HepG2 (cell line): Measurements from ENCODE around the gene NCOA7. TPM values are rescaled to one million over a fixed set of nuclear protein-coding genes. Genes with fewer than 3 reads are reported as not detected.

ENCODE experiments used
- DRAP1 ChIP-seq: IDR thresholded peaks from 2 replicates; pipeline ENCODE4 v1.6.1; 2016; ENCODE audit warnings: missing genetic modification reagents, missing compliant biosample characterization
- FOSL1 ChIP-seq: sonication (generic); formaldehyde crosslinking; IDR thresholded peaks from 2 replicates; pipeline ENCODE4 v1.9.0; 2021; ENCODE audit warnings: missing genetic modification reagents, borderline replicate concordance
- HOXA9 ChIP-seq: sonication (generic); formaldehyde crosslinking; IDR thresholded peaks from 2 replicates; pipeline ENCODE4 v1.8.1; 2022; ENCODE audit warnings: missing genetic modification reagents, mild to moderate bottlenecking, moderate library complexity, borderline replicate concordance
- IRF2 ChIP-seq: IDR thresholded peaks from 2 replicates; pipeline ENCODE4 v1.6.1; 2018; ENCODE audit warnings: missing genetic modification reagents, missing compliant biosample characterization
- KAT8 ChIP-seq: IDR thresholded peaks from 2 replicates; pipeline ENCODE4 v1.6.1; 2016; ENCODE audit warnings: missing genetic modification reagents, missing compliant biosample characterization
- KDM1A ChIP-seq: IDR thresholded peaks from 2 replicates; pipeline ENCODE4 v1.6.1; 2016; ENCODE audit warnings: missing compliant biosample characterization
- KLF13 ChIP-seq: sonication (generic); formaldehyde crosslinking; IDR thresholded peaks from 2 replicates; pipeline ENCODE4 v1.4.0; 2020; ENCODE audit warnings: mild to moderate bottlenecking, missing genetic modification reagents
- LBX2 ChIP-seq: sonication (generic); formaldehyde crosslinking; IDR thresholded peaks from 2 replicates; pipeline ENCODE4 v1.5.0; 2020; ENCODE audit warnings: missing genetic modification reagents, mild to moderate bottlenecking, borderline replicate concordance
- MEF2D ChIP-seq: sonication (generic); formaldehyde crosslinking; IDR thresholded peaks from 2 replicates; pipeline ENCODE4 v1.5.1; 2020; ENCODE audit warnings: mild to moderate bottlenecking, missing genetic modification reagents
- MTF1 ChIP-seq: sonication (generic); formaldehyde crosslinking; IDR thresholded peaks from 2 replicates; pipeline ENCODE4 v1.5.0; 2020; ENCODE audit warnings: missing genetic modification reagents
- NFIB ChIP-seq: sonication (generic); formaldehyde crosslinking; IDR thresholded peaks from 2 replicates; pipeline ENCODE4 v1.9.0; 2021; ENCODE audit warnings: missing genetic modification reagents, mild to moderate bottlenecking, borderline replicate concordance
- NR2F1 ChIP-seq, 2 experiments: fragments of 450-650 bp in 1 of 2; formaldehyde crosslinking in 1 of 2; IDR thresholded peaks; 2 replicates each; pipeline versions ENCODE4 v1.5.0 to v1.6.1; 2016 to 2020; ENCODE audit warnings: mild to moderate bottlenecking in 1 of 2, missing compliant biosample characterization in 1 of 2, missing genetic modification reagents in 1 of 2, moderate library complexity in 1 of 2
- PTBP1 ChIP-seq: fragments of 200-400 bp; formaldehyde crosslinking; IDR thresholded peaks from 2 replicates; pipeline ENCODE4 v1.6.1; 2018; ENCODE audit warnings: low read length, low read depth; ENCODE audit not compliant: poor library complexity, severe bottlenecking
- SIN3B ChIP-seq: fragments of 150-350 bp; IDR thresholded peaks from 2 replicates; pipeline ENCODE4 v1.6.1; 2014; ENCODE audit warnings: low read length
- TBP ChIP-seq: sonication (generic); formaldehyde crosslinking; IDR thresholded peaks from 2 replicates; pipeline ENCODE4 v1.5.0; 2020; ENCODE audit warnings: missing genetic modification reagents
- ZBTB4 ChIP-seq: sonication (generic); formaldehyde crosslinking; IDR thresholded peaks from 2 replicates; pipeline ENCODE4 v1.4.0; 2020; ENCODE audit warnings: missing genetic modification reagents, mild to moderate bottlenecking, borderline replicate concordance
- ZFP36 ChIP-seq: fragments of 150-350 bp; IDR thresholded peaks from 2 replicates; pipeline ENCODE4 v1.6.1; 2018; ENCODE audit warnings: borderline replicate concordance, low read length, low read depth; ENCODE audit not compliant: partially characterized antibody
- ZNF101 ChIP-seq: sonication (generic); formaldehyde crosslinking; IDR thresholded peaks from 2 replicates; pipeline ENCODE4 v1.4.0; 2020; ENCODE audit warnings: mild to moderate bottlenecking, low read depth, missing genetic modification reagents, borderline replicate concordance
- ZNF234 ChIP-seq: sonication (generic); formaldehyde crosslinking; conservative IDR thresholded peaks from 2 replicates; pipeline ENCODE4 v1.5.1; 2020; ENCODE audit warnings: mild to moderate bottlenecking, missing genetic modification reagents
- ZNF256 ChIP-seq: sonication (generic); formaldehyde crosslinking; conservative IDR thresholded peaks from 2 replicates; pipeline ENCODE4 v1.4.0; 2020; ENCODE audit warnings: missing genetic modification reagents
- ZNF367 ChIP-seq: sonication (generic); formaldehyde crosslinking; IDR thresholded peaks from 2 replicates; pipeline ENCODE4 v1.4.0; 2020; ENCODE audit warnings: missing genetic modification reagents, borderline replicate concordance
- ZNF614 ChIP-seq: IDR thresholded peaks from 2 replicates; pipeline ENCODE4 v1.6.1; 2018; ENCODE audit warnings: missing biosample characterization, missing genetic modification reagents, inconsistent platforms, borderline replicate concordance
- ZNF629 ChIP-seq: sonication (generic); formaldehyde crosslinking; conservative IDR thresholded peaks from 2 replicates; pipeline ENCODE4 v1.5.0; 2020; ENCODE audit warnings: missing genetic modification reagents
- ZNF710 ChIP-seq: sonication (generic); formaldehyde crosslinking; IDR thresholded peaks from 2 replicates; pipeline ENCODE4 v1.5.0; 2020; ENCODE audit warnings: mild to moderate bottlenecking, missing genetic modification reagents, borderline replicate concordance
- ZNF879 ChIP-seq: sonication (generic); formaldehyde crosslinking; IDR thresholded peaks from 2 replicates; pipeline ENCODE4 v1.8.1; 2023; ENCODE audit warnings: missing genetic modification reagents
- polyA plus RNA-seq, 8 experiments: library from polyadenylated mRNA; depleted of rRNA in 3 of 8; stranded (reverse) in 7 of 8; unstranded in 1 of 8; fragments of >200 nt; fragmentation: Illumina TruSeq in 4 of 8; extraction: Trizol in 4 of 8; gene quantifications; 2 replicates each; pipeline versions ENCODE4 v1.2.1 to v1.2.3, GENCODE V29; 2011 to 2016; ENCODE audit warnings: low read depth in 4 of 8, missing spikeins in 1 of 8, mixed read lengths in 1 of 8; ENCODE audit not compliant: insufficient read depth in 1 of 8
- total RNA-seq, 5 experiments: library from RNA; depleted of rRNA; stranded (reverse); fragments of >200 nt; fragmentation: Illumina TruSeq; extraction: Trizol; gene quantifications; 2 replicates each; pipeline ENCODE4 v1.2.3, GENCODE V29; 2016; ENCODE audit warnings: low read depth in 1 of 5

The NCOA7 gene
- total and polyA plus RNA-seq, 2 of the 13 experiments (the other 11 are each of a cell fraction or from before 2014, with no cell fraction given): 13.6 to 20.8 TPM

- TF ChIP-seq ZNF629 (CRISPR knock-in tag) (0 out of 2 replicates have a peak, but pooled peaks have one; percentile 5), KDM1A (0 out of 2 replicates have a peak, but pooled peaks have one; percentile 49), ZBTB4 (CRISPR knock-in tag) (no peak), MEF2D (CRISPR knock-in tag) (0 out of 2 replicates have a peak, but pooled peaks have one; percentile 35), HOXA9 (CRISPR knock-in tag) (no peak), SIN3B (no peak), ZNF879 (CRISPR knock-in tag) (no peak), DRAP1 (CRISPR knock-in tag) (peak; percentile 70; the same call in 1 of the 2 replicates), MTF1 (CRISPR knock-in tag) (no peak), NR2F1 (CRISPR knock-in tag; IDR thresholded peaks at IDR 0.05) (no peak), KAT8 (CRISPR knock-in tag) (peak; percentile 74), ZNF614 (CRISPR knock-in tag) (peak; percentile 93), ZNF367 (CRISPR knock-in tag) (no peak), PTBP1 (no peak), IRF2 (peak; percentile 84), NFIB (no peak), ZNF710 (peak; percentile 96; the same call in 1 of the 2 replicates), ZNF101 (no peak), FOSL1 (CRISPR knock-in tag) (no peak), ZNF234 (CRISPR knock-in tag) (no peak), TBP (CRISPR knock-in tag) (no peak), LBX2 (CRISPR knock-in tag) (no peak), KLF13 (CRISPR knock-in tag) (no peak), ZNF256 (CRISPR knock-in tag) (no peak), ZFP36 (no peak)
These were observed 153.7 kb downstream of the NCOA7 start (continued) for GRCh38 chr6:125944434-125944816.
